ENCODE measurements around the gene UTY. TPM values are rescaled to one million over a fixed set of nuclear protein-coding genes. Genes with fewer than 3 reads are reported as not detected.
"Not testable (repeated sequence)": the region's sequence is repeated elsewhere in the genome, so short reads cannot be mapped to it uniquely, and the experiment has no call there.

UTY gene
- total RNA-seq, 5 donors from 2014 or later (not counting 1 experiment from before 2014, with no cell fraction given): 0.06 to 104 (median 57.4) TPM; not detected in 1

GRCh38 chrY:13271706-13272105, 208.1 kb downstream of the UTY start:
- H3K27ac ChIP-seq (ENCODE audit: low read length): no peak overlapping the region
- Mint-ChIP-seq H3K27me3 (no peaks in the 10 kb centered on the region), H3K4me3 (no peak overlapping the region), H3K4me1 (peaks cover 0 to 15% (median 0%) of the 10 kb centered on the region in 3 donors), H3K36me3 (peaks cover 49% of the 10 kb centered on the region), H3K9me3 (peaks cover 0 to 3% (median 0%) of the 10 kb centered on the region in 3 donors), H3K27ac (no peak overlapping the region)
- ATAC-seq (replicated peaks in 1 of 4) (no peak), DNase-seq (no peak)
- H3K4me1 ChIP-seq (ENCODE audit: control insufficient read depth in 1 of 2, extremely low read depth in 1 of 2, insufficient read depth in 2 of 2, low read length in 2 of 2): no peaks in the 10 kb centered on the region
- H3K4me3 ChIP-seq (ENCODE audit: control insufficient read depth in 1 of 2, extremely low read depth in 1 of 2, low read length in 1 of 2): no peak overlapping the region
- ChIA-PET POLR2A (no interaction called here), CTCF (no interaction called here)
- H3K9me3 ChIP-seq: no peaks in the 10 kb centered on the region
- peaks cover 0 to 28% of the 10 kb centered on the region in 2 donors for H3K36me3 ChIP-seq (ENCODE audit: control insufficient read depth in 2 of 2, extremely low read depth in 1 of 2, insufficient read depth in 1 of 2, low read length in 1 of 2)
- no peaks in the 10 kb centered on the region for H3K27me3 ChIP-seq (replicated peaks in 1 of 2; ENCODE audit: control insufficient read depth in 2 of 2, extremely low read depth in 1 of 2, insufficient read depth in 2 of 2, low read length in 1 of 2)

DNA sequence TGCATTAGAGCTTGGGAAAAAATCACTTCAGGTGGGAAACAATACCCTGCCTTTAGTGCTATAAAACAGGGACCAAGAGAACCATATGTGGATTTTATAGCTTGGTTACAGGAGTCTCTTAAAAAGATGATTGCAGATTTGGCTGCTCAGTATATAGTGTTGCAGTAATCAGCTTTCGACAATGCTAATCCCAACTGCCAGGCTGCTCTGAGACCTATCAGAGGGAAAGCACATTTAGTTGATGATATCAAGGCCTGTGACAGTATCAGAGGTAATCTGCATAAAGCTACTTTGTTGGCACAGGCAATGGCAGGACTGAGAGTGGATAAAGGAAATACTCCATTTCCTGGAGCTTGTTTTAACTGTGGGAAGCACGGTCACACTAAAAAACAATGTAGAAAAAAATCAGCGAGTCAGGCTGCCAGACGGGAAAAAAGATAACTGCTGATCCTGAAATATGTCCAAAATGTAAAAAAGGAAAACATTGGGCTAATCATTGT, 225.8 kb downstream of the UTY start:
- H3K9me3 ChIP-seq; H3K27me3 Mint-ChIP-seq; H3K9me3 Mint-ChIP-seq; DNase-seq; ATAC-seq (replicated peaks in 1 of 4); H3K27ac Mint-ChIP-seq; POLR2A ChIA-PET; H3K4me3 Mint-ChIP-seq; H3K27ac ChIP-seq (ENCODE audit: low read length); CTCF ChIA-PET; H3K36me3 ChIP-seq (ENCODE audit: control insufficient read depth in 2 of 2, extremely low read depth in 1 of 2, insufficient read depth in 1 of 2, low read length in 1 of 2); H3K4me1 Mint-ChIP-seq; H3K4me1 ChIP-seq (ENCODE audit: control insufficient read depth in 1 of 2, extremely low read depth in 1 of 2, insufficient read depth in 2 of 2, low read length in 2 of 2); H3K4me3 ChIP-seq (ENCODE audit: control insufficient read depth in 1 of 2, extremely low read depth in 1 of 2, low read length in 1 of 2); H3K27me3 ChIP-seq (replicated peaks in 1 of 2; ENCODE audit: control insufficient read depth in 2 of 2, extremely low read depth in 1 of 2, insufficient read depth in 2 of 2, low read length in 1 of 2): not testable (repeated sequence)
- WGBS (ENCODE audit: insufficient coverage): no CpG with 5 or more reads among the region's 4 CpGs
- H3K36me3 Mint-ChIP-seq: peaks cover 40% of the 10 kb centered on the region

- H3K27me3 ChIP-seq (replicated peaks in 1 of 2; ENCODE audit: control insufficient read depth in 2 of 2, extremely low read depth in 1 of 2, insufficient read depth in 2 of 2, low read length in 1 of 2): no peaks in the 10 kb centered on the region
- peaks cover 28% of the 10 kb centered on the region for H3K36me3 Mint-ChIP-seq
- no peak overlapping the region for H3K4me3 Mint-ChIP-seq
- DNase-seq: no peak
- no peak overlapping the region for H3K4me3 ChIP-seq (ENCODE audit: control insufficient read depth in 1 of 2, extremely low read depth in 1 of 2, low read length in 1 of 2)
- H3K4me1 Mint-ChIP-seq: no peaks in the 10 kb centered on the region
- no peaks in the 10 kb centered on the region for H3K4me1 ChIP-seq (ENCODE audit: control insufficient read depth in 1 of 2, extremely low read depth in 1 of 2, insufficient read depth in 2 of 2, low read length in 2 of 2)
- ChIA-PET POLR2A (no interaction called here), CTCF (no interaction called here)
- peaks cover 0 to 4% of the 10 kb centered on the region in 2 donors for H3K36me3 ChIP-seq (ENCODE audit: control insufficient read depth in 2 of 2, extremely low read depth in 1 of 2, insufficient read depth in 1 of 2, low read length in 1 of 2)
- H3K27ac Mint-ChIP-seq: no peak overlapping the region
- ATAC-seq (replicated peaks in 1 of 4): no peak
- H3K27me3 Mint-ChIP-seq: no peaks in the 10 kb centered on the region
- H3K27ac ChIP-seq (ENCODE audit: low read length): no peak overlapping the region
- H3K9me3 ChIP-seq: no peaks in the 10 kb centered on the region
- H3K9me3 Mint-ChIP-seq: no peaks in the 10 kb centered on the region
Measured at GRCh38 chrY:13250421-13250820, 229.4 kb downstream of the UTY start.

DNA sequence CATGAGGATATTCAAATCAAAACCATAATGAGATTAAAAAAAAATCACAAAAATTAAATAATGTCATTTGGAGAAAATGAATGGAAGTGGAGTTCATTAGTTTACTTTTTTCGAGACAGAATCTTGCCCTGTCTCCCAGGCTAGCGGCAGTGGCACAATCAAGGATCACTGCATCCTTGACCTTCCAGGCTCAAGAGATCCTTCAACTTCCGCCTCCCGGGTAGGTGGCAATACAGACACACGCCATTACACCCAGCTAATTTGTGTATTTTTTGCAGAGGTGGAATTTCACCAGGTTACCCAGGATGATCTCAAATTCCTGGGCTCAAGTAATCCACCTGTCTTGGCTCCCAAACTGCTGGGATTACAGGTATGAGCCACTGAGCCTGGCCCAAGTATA, 236.1 kb downstream of the UTY start:
- no peaks in the 10 kb centered on the region for H3K9me3 ChIP-seq
- no peaks in the 10 kb centered on the region for H3K4me1 Mint-ChIP-seq
- POLR2A ChIA-PET: no interaction called here
- no peaks in the 10 kb centered on the region for H3K27me3 ChIP-seq (replicated peaks in 1 of 2; ENCODE audit: control insufficient read depth in 2 of 2, extremely low read depth in 1 of 2, insufficient read depth in 2 of 2, low read length in 1 of 2)
- no peaks in the 10 kb centered on the region for H3K27me3 Mint-ChIP-seq
- CTCF ChIA-PET: no interaction called here
- H3K9me3 Mint-ChIP-seq: peaks cover 0 to 8% (median 0%) of the 10 kb centered on the region in 3 donors
- DNase-seq: no peak
- no peaks in the 10 kb centered on the region for H3K4me1 ChIP-seq (ENCODE audit: control insufficient read depth in 1 of 2, extremely low read depth in 1 of 2, insufficient read depth in 2 of 2, low read length in 2 of 2)
- H3K4me3 ChIP-seq (ENCODE audit: control insufficient read depth in 1 of 2, extremely low read depth in 1 of 2, low read length in 1 of 2): no peak overlapping the region
- ATAC-seq (replicated peaks in 1 of 4): no peak
- no peak overlapping the region for H3K27ac Mint-ChIP-seq
- peaks cover 48% of the 10 kb centered on the region for H3K36me3 Mint-ChIP-seq
- WGBS (ENCODE audit: insufficient coverage): no CpG with 5 or more reads among the region's 5 CpGs
- no peak overlapping the region for H3K27ac ChIP-seq (ENCODE audit: low read length)
- H3K36me3 ChIP-seq (ENCODE audit: control insufficient read depth in 2 of 2, extremely low read depth in 1 of 2, insufficient read depth in 1 of 2, low read length in 1 of 2): peaks cover 0 to 5% of the 10 kb centered on the region in 2 donors
- no peak overlapping the region for H3K4me3 Mint-ChIP-seq

- ChIA-PET POLR2A (no interaction called here), CTCF (no interaction called here)
- no peak overlapping the region for H3K4me3 Mint-ChIP-seq
- Histone ChIP-seq H3K4me3 (ENCODE audit: control insufficient read depth in 1 of 2, extremely low read depth in 1 of 2, low read length in 1 of 2) (no peak overlapping the region), H3K36me3 (ENCODE audit: control insufficient read depth in 2 of 2, extremely low read depth in 1 of 2, insufficient read depth in 1 of 2, low read length in 1 of 2) (peaks cover 0 to 19% of the 10 kb centered on the region in 2 donors), H3K9me3 (no peaks in the 10 kb centered on the region), H3K27me3 (replicated peaks in 1 of 2; ENCODE audit: control insufficient read depth in 2 of 2, extremely low read depth in 1 of 2, insufficient read depth in 2 of 2, low read length in 1 of 2) (no peaks in the 10 kb centered on the region), H3K4me1 (ENCODE audit: control insufficient read depth in 1 of 2, extremely low read depth in 1 of 2, insufficient read depth in 2 of 2, low read length in 2 of 2) (peaks cover 0 to 3% of the 10 kb centered on the region in 2 experiments), H3K27ac (ENCODE audit: low read length) (no peak overlapping the region)
- H3K27ac Mint-ChIP-seq: peak overlapping the region in 1 of 2 donors; percentile 8
- H3K4me1 Mint-ChIP-seq: peaks cover 0 to 7% (median 0%) of the 10 kb centered on the region in 3 donors
- no peaks in the 10 kb centered on the region for H3K27me3 Mint-ChIP-seq
- ATAC-seq (replicated peaks in 1 of 4) (no peak), DNase-seq (no peak)
- 100% methylated on average over 3 of the region's 3 CpGs for WGBS (ENCODE audit: insufficient coverage)
- H3K36me3 Mint-ChIP-seq: peaks cover 36% of the 10 kb centered on the region
- peaks cover 0 to 17% (median 0%) of the 10 kb centered on the region in 3 donors for H3K9me3 Mint-ChIP-seq
Measured at GRCh38 chrY:13233901-13234300, 245.9 kb downstream of the UTY start.

- H3K27ac Mint-ChIP-seq: no peak overlapping the region
- no peaks in the 10 kb centered on the region for H3K9me3 ChIP-seq
Measured at GRCh38 chrY:13233118-13233517, 246.7 kb downstream of the UTY start.

More at GRCh38 chrY:13233118-13233517, 246.7 kb downstream of the UTY start:
- no peaks in the 10 kb centered on the region for H3K27me3 ChIP-seq (replicated peaks in 1 of 2; ENCODE audit: control insufficient read depth in 2 of 2, extremely low read depth in 1 of 2, insufficient read depth in 2 of 2, low read length in 1 of 2)
- H3K27ac ChIP-seq (ENCODE audit: low read length): no peak overlapping the region
- H3K36me3 ChIP-seq (ENCODE audit: control insufficient read depth in 2 of 2, extremely low read depth in 1 of 2, insufficient read depth in 1 of 2, low read length in 1 of 2): peaks cover 0 to 19% of the 10 kb centered on the region in 2 donors
- H3K9me3 Mint-ChIP-seq: peaks cover 0 to 17% (median 0%) of the 10 kb centered on the region in 3 donors
- H3K4me1 ChIP-seq (ENCODE audit: control insufficient read depth in 1 of 2, extremely low read depth in 1 of 2, insufficient read depth in 2 of 2, low read length in 2 of 2): peaks cover 0 to 3% of the 10 kb centered on the region in 2 experiments
- peaks cover 0 to 7% (median 0%) of the 10 kb centered on the region in 3 donors for H3K4me1 Mint-ChIP-seq
- H3K4me3 ChIP-seq (ENCODE audit: control insufficient read depth in 1 of 2, extremely low read depth in 1 of 2, low read length in 1 of 2): no peak overlapping the region
- ATAC-seq (replicated peaks in 1 of 4) (no peak), DNase-seq (no peak)
- CTCF ChIA-PET: no interaction called here
- no peak overlapping the region for H3K4me3 Mint-ChIP-seq
- no peaks in the 10 kb centered on the region for H3K27me3 Mint-ChIP-seq
- POLR2A ChIA-PET: no interaction called here
- no CpG with 5 or more reads among the region's 1 CpG for WGBS (ENCODE audit: insufficient coverage)
- peaks cover 28% of the 10 kb centered on the region for H3K36me3 Mint-ChIP-seq

All from T-cell (primary cell).